ENCODE data around the gene UMAD1. TPM values are rescaled to one million over a fixed set of nuclear protein-coding genes. Genes with fewer than 3 reads are reported as not detected.

The UMAD1 gene
- total RNA-seq, 1 donor: 17.0 TPM

GRCh38 chr7:7628476-7628875, 12.1 kb upstream of the UMAD1 start:
- Histone ChIP-seq H3K27me3 (ENCODE audit: insufficient read depth, low read length) (no peaks in the 10 kb centered on the region), H3K36me3 (ENCODE audit: insufficient read depth, low read length) (no peaks in the 10 kb centered on the region), H3K4me1 (ENCODE audit: insufficient read depth, low read length) (no peaks in the 10 kb centered on the region), H3K27ac (ENCODE audit: low read depth, low read length) (no peak overlapping the region), H3K4me3 (ENCODE audit: insufficient read depth, low read length) (no peak overlapping the region), H4K20me1 (ENCODE audit: insufficient read depth, low read length) (no peaks in the 10 kb centered on the region), H3K9me3 (ENCODE audit: low read depth, low read length) (no peaks in the 10 kb centered on the region), H2AFZ (ENCODE audit: low read length) (no peak overlapping the region), H3K4me2 (ENCODE audit: insufficient read depth, low read length) (no peak overlapping the region), H3K79me2 (ENCODE audit: insufficient read depth, low read length) (no peaks in the 10 kb centered on the region)
- TF ChIP-seq CTCF (IDR thresholded peaks at IDR 0.05; ENCODE audit: extremely low read depth, low read depth, low read length): no peak
- DNase-seq (ENCODE audit: insufficient read length, low spot score, missing footprints): no peak

GRCh38 chr7:7630626-7631329, 9.8 kb upstream of the UMAD1 start:
- H3K36me3 ChIP-seq (ENCODE audit: insufficient read depth, low read length): no peaks in the 10 kb centered on the region
- no peaks in the 10 kb centered on the region for H3K4me1 ChIP-seq (ENCODE audit: insufficient read depth, low read length)
- H3K27ac ChIP-seq (ENCODE audit: low read depth, low read length): no peak overlapping the region
- TF ChIP-seq CTCF (IDR thresholded peaks at IDR 0.05; ENCODE audit: extremely low read depth, low read depth, low read length): no peak
- no peak overlapping the region for H2AFZ ChIP-seq (ENCODE audit: low read length)
- H3K79me2 ChIP-seq (ENCODE audit: insufficient read depth, low read length): no peaks in the 10 kb centered on the region
- H3K4me3 ChIP-seq (ENCODE audit: insufficient read depth, low read length): no peak overlapping the region
- H3K27me3 ChIP-seq (ENCODE audit: insufficient read depth, low read length): no peaks in the 10 kb centered on the region
- H4K20me1 ChIP-seq (ENCODE audit: insufficient read depth, low read length): no peaks in the 10 kb centered on the region
- no peak for DNase-seq (ENCODE audit: insufficient read length, low spot score, missing footprints)
- no peaks in the 10 kb centered on the region for H3K9me3 ChIP-seq (ENCODE audit: low read depth, low read length)
- no peak overlapping the region for H3K4me2 ChIP-seq (ENCODE audit: insufficient read depth, low read length)

DNA sequence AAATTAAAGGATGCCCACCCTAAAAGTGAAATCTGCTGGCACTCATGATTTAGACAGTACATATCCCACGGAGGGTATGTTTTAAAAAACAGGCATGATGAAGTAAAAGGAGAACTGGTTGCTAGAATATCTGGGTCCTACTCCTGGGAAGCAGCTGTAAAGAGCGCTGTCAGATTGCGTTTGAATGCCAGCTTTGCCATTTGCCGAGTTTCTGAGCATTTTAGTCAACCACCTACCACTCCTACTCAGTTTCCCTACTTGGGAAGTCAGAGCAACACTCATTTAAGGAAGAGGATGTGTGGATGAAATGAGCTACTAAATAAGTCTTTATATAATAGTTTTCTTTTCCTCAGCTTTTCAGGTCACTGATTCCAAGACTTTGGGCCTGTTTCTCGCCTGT, 1.1 kb upstream of the UMAD1 start:
- no peak for TF ChIP-seq CTCF (IDR thresholded peaks at IDR 0.05; ENCODE audit: extremely low read depth, low read depth, low read length)
- peak overlapping the region; percentile 96 for H2AFZ ChIP-seq (ENCODE audit: low read length)
- no peaks in the 10 kb centered on the region for H3K36me3 ChIP-seq (ENCODE audit: insufficient read depth, low read length)
- no peak for DNase-seq (ENCODE audit: insufficient read length, low spot score, missing footprints)
- H4K20me1 ChIP-seq (ENCODE audit: insufficient read depth, low read length): no peaks in the 10 kb centered on the region
- peaks cover 29% of the 10 kb centered on the region for H3K79me2 ChIP-seq (ENCODE audit: insufficient read depth, low read length)
- peak overlapping the region; percentile 79 for H3K4me2 ChIP-seq (ENCODE audit: insufficient read depth, low read length)
- no peaks in the 10 kb centered on the region for H3K9me3 ChIP-seq (ENCODE audit: low read depth, low read length)
- peak overlapping the region; percentile 88 for H3K27ac ChIP-seq (ENCODE audit: low read depth, low read length)
- H3K4me1 ChIP-seq (ENCODE audit: insufficient read depth, low read length): peaks cover 16% of the 10 kb centered on the region
- H3K4me3 ChIP-seq (ENCODE audit: insufficient read depth, low read length): peak overlapping the region; percentile 76
- H3K27me3 ChIP-seq (ENCODE audit: insufficient read depth, low read length): no peaks in the 10 kb centered on the region

GRCh38 chr7:7639847-7640220, 718 bp upstream of the UMAD1 start:
- H3K79me2 ChIP-seq (ENCODE audit: insufficient read depth, low read length): peaks cover 32% of the 10 kb centered on the region
- peak overlapping the region; percentile 88 for H3K27ac ChIP-seq (ENCODE audit: low read depth, low read length)

More at GRCh38 chr7:7639847-7640220, 718 bp upstream of the UMAD1 start:
- DNase-seq (ENCODE audit: insufficient read length, low spot score, missing footprints): no peak
- H4K20me1 ChIP-seq (ENCODE audit: insufficient read depth, low read length): no peaks in the 10 kb centered on the region
- H3K4me2 ChIP-seq (ENCODE audit: insufficient read depth, low read length): peak overlapping the region; percentile 79
- H3K4me3 ChIP-seq (ENCODE audit: insufficient read depth, low read length): peak overlapping the region; percentile 76
- no peaks in the 10 kb centered on the region for H3K36me3 ChIP-seq (ENCODE audit: insufficient read depth, low read length)
- H2AFZ ChIP-seq (ENCODE audit: low read length): peak overlapping the region; percentile 96
- TF ChIP-seq CTCF (IDR thresholded peaks at IDR 0.05; ENCODE audit: extremely low read depth, low read depth, low read length): no peak
- no peaks in the 10 kb centered on the region for H3K27me3 ChIP-seq (ENCODE audit: insufficient read depth, low read length)
- peaks cover 16% of the 10 kb centered on the region for H3K4me1 ChIP-seq (ENCODE audit: insufficient read depth, low read length)
- no peaks in the 10 kb centered on the region for H3K9me3 ChIP-seq (ENCODE audit: low read depth, low read length)
